HCT116 (cell line): Measurements from ENCODE around the gene ZCCHC24. TPM values are rescaled to one million over a fixed set of nuclear protein-coding genes. Genes with fewer than 3 reads are reported as not detected.

ENCODE experiments used
- ATAC-seq: fragments of 200-7000 bp; cut with Tn5 transposase; 2 replicates; pipeline ENCODE4 v1.9.1; 2020; ENCODE audit warnings: mild to moderate bottlenecking, moderate library complexity
- BruUV-seq: library from RNA; stranded (reverse); fragments of 400-500 nt; replicated peaks from 2 replicates; lab custom pipeline; 2021; lab: Mats Ljungman, UMichigan
- CTCF ChIA-PET: fragments of 300-600 bp; sonication (Branson Sonifier 250); formaldehyde crosslinking; loops from one replicate; lab custom pipeline; 2021; ENCODE audit warnings: antibody characterized with exemption; lab: Charles Lee
- POLR2A ChIA-PET: fragments of 300-600, 350-600 bp; sonication (Branson Sonifier 250); formaldehyde crosslinking; loops from one replicate; lab custom pipeline; 2021; ENCODE audit warnings: antibody characterized with exemption; lab: Charles Lee
- RAD21 ChIA-PET, 2 experiments: fragments of 300-600 bp; sonication (Branson Sonifier 250); formaldehyde crosslinking; loops; one replicate each; lab custom pipeline; 2023; ENCODE audit warnings: low total read pairs in 2 of 2; ENCODE audit not compliant: uncharacterized antibody in 2 of 2, unreplicated experiment in 2 of 2, low non-redundant PET in 1 of 2; lab: Charles Lee
- DNase-seq: peaks from one replicate; pipeline ENCODE4 v3.0.0-alpha.2; 2010; ENCODE audit warnings: low read depth, low spot score
- H2AFZ ChIP-seq: fragments of 200-600 bp; shearing (Covaris generic), sonication (generic); 2 replicates; pipeline ENCODE4 v1.6.1; 2017; ENCODE audit warnings: low read depth, mixed run types, mixed read lengths, antibody characterized with exemption, low read length; ENCODE audit not compliant: poor library complexity, severe bottlenecking
- H3K27ac ChIP-seq: 2 replicates; pipeline ENCODE4 v1.5.1; 2012; ENCODE audit warnings: low read depth, low read length
- H3K27me3 ChIP-seq: fragments of 200-600 bp; sonication (generic); 2 replicates; pipeline ENCODE4 v1.6.1; 2016; ENCODE audit warnings: mixed run types, low read length, mixed read lengths; ENCODE audit not compliant: insufficient read depth
- H3K36me3 ChIP-seq, 2 experiments: fragments of 200-500 bp in 1 of 2; fragments of 200-600 bp in 1 of 2; sonication (Bioruptor generic) in 1 of 2; sonication (generic) in 1 of 2; 2 replicates each; pipeline versions ENCODE4 v1.5.1 to v1.6.1; 2014 to 2016; ENCODE audit warnings: low read length in 2 of 2, inconsistent platforms in 1 of 2, mixed read lengths in 1 of 2, mixed run types in 1 of 2; ENCODE audit not compliant: insufficient read depth in 2 of 2, control insufficient read depth in 1 of 2
- H3K4me1 ChIP-seq, 2 experiments: fragments of 200-600 bp in 1 of 2; sonication (generic) in 1 of 2; 2 replicates each; pipeline versions ENCODE4 v1.5.1 to v1.6.1; 2012 to 2017; ENCODE audit warnings: low read length in 2 of 2, inconsistent platforms in 1 of 2, mild to moderate bottlenecking in 1 of 2, mixed read lengths in 1 of 2, mixed run types in 1 of 2, moderate library complexity in 1 of 2; ENCODE audit not compliant: insufficient read depth in 2 of 2, control insufficient read depth in 1 of 2
- H3K4me2 ChIP-seq: fragments of 200-600 bp; sonication (generic); 2 replicates; pipeline ENCODE4 v1.6.1; 2017; ENCODE audit warnings: mixed run types, low read length, mixed read lengths
- H3K4me3 ChIP-seq, 2 experiments: fragments of 200-600 bp in 1 of 2; sonication (generic) in 1 of 2; replicated peaks in 1 of 2; 2 replicates each; pipeline ENCODE4 v1.5.1; 2011 to 2016; ENCODE audit warnings: low read length in 2 of 2, control low read depth in 1 of 2, low read depth in 1 of 2, mild to moderate bottlenecking in 1 of 2, mixed read lengths in 1 of 2, mixed run types in 1 of 2
- H3K79me2 ChIP-seq: fragments of 200-600 bp; sonication (generic); 2 replicates; pipeline ENCODE4 v1.6.1; 2017; ENCODE audit warnings: mild to moderate bottlenecking, mixed run types, low read length, moderate library complexity, mixed read lengths; ENCODE audit not compliant: insufficient read depth
- H3K9ac ChIP-seq: fragments of 200-600 bp; sonication (generic); 2 replicates; pipeline ENCODE4 v1.6.1; 2016; ENCODE audit warnings: low read length, mixed read lengths
- H3K9me2 ChIP-seq: fragments of 200-600 bp; sonication (generic), shearing (Covaris generic); 2 replicates; pipeline ENCODE4 v1.6.1; 2017; ENCODE audit warnings: mixed run types, mild to moderate bottlenecking, moderate library complexity; ENCODE audit not compliant: insufficient read depth
- H3K9me3 ChIP-seq, 2 experiments: fragments of 200-500 bp in 1 of 2; fragments of 200-600 bp in 1 of 2; sonication (Bioruptor generic) in 1 of 2; sonication (generic) in 1 of 2; 2 replicates each; pipeline ENCODE4 v1.6.1; 2014 to 2017; ENCODE audit warnings: low read length in 2 of 2, mixed read lengths in 2 of 2, inconsistent platforms in 1 of 2, low read depth in 1 of 2, mild to moderate bottlenecking in 1 of 2, mixed run types in 1 of 2, moderate library complexity in 1 of 2; ENCODE audit not compliant: control insufficient read depth in 1 of 2, insufficient read depth in 1 of 2
- H4K20me1 ChIP-seq: fragments of 200-600 bp; sonication (generic), shearing (Covaris generic); 2 replicates; pipeline ENCODE4 v1.6.1; 2017; ENCODE audit warnings: mixed run types, mild to moderate bottlenecking, moderate library complexity; ENCODE audit not compliant: insufficient read depth
- CBX3 ChIP-seq: IDR thresholded peaks from 2 replicates; pipeline ENCODE4 v1.6.1; 2012; ENCODE audit warnings: low read depth
- CEBPB ChIP-seq: IDR thresholded peaks from 2 replicates; pipeline ENCODE4 v1.6.1; 2012; ENCODE audit warnings: low read depth
- CTCF ChIP-seq, 3 experiments: fragments of 200-600 bp in 1 of 3; sonication (generic) in 1 of 3; IDR thresholded peaks in 2 of 3; conservative IDR thresholded peaks in 1 of 3; 2 replicates each; pipeline ENCODE4 v1.5.1; 2012 to 2017; ENCODE audit warnings: low read depth in 2 of 3, low read length in 2 of 3, antibody characterized with exemption in 1 of 3, borderline replicate concordance in 1 of 3, control low read depth in 1 of 3, mild to moderate bottlenecking in 1 of 3, mixed read lengths in 1 of 3, mixed run types in 1 of 3, moderate library complexity in 1 of 3; ENCODE audit not compliant: insufficient read depth in 1 of 3
- EGR1 ChIP-seq: IDR thresholded peaks from 2 replicates; pipeline ENCODE4 v1.6.1; 2012; ENCODE audit warnings: low read depth
- EZH2phosphoT487 ChIP-seq: fragments of 200-600 bp; IDR thresholded peaks from 2 replicates; pipeline ENCODE4 v1.6.1; 2018; ENCODE audit warnings: antibody characterized with exemption, borderline replicate concordance
- FOSL1 ChIP-seq: IDR thresholded peaks from 2 replicates; pipeline ENCODE4 v1.6.1; 2012; ENCODE audit warnings: low read depth
- POLR2A ChIP-seq: IDR thresholded peaks from 2 replicates; pipeline ENCODE4 v1.7.0; 2011; ENCODE audit warnings: borderline replicate concordance; ENCODE audit not compliant: insufficient read depth, insufficient read length; ENCODE audit errors: extremely low read depth
- RAD21 ChIP-seq: IDR thresholded peaks from 2 replicates; pipeline ENCODE4 v1.6.1; 2012; ENCODE audit warnings: low read depth, mild to moderate bottlenecking
- REST ChIP-seq: IDR thresholded peaks from 2 replicates; pipeline ENCODE4 v1.6.1; 2012; ENCODE audit warnings: low read depth
- SIN3A ChIP-seq: IDR thresholded peaks from 2 replicates; pipeline ENCODE4 v1.6.1; 2012; ENCODE audit warnings: low read depth
- SP1 ChIP-seq: IDR thresholded peaks from 2 replicates; pipeline ENCODE4 v1.6.1; 2012; ENCODE audit warnings: low read depth
- SRF ChIP-seq: IDR thresholded peaks from 2 replicates; pipeline ENCODE4 v1.6.1; 2012; ENCODE audit warnings: low read depth
- TCF7L2 ChIP-seq: IDR thresholded peaks from 2 replicates; pipeline ENCODE4 v1.7.0; 2011; ENCODE audit warnings: borderline replicate concordance, inconsistent platforms; ENCODE audit not compliant: insufficient read depth, insufficient read length; ENCODE audit errors: extremely low read depth
- YY1 ChIP-seq: IDR thresholded peaks from 2 replicates; pipeline ENCODE4 v1.6.1; 2011; ENCODE audit warnings: low read length, low read depth, moderate library complexity, mild to moderate bottlenecking; ENCODE audit not compliant: insufficient replicate concordance; ENCODE audit errors: extremely low read depth
- ZFX ChIP-seq: fragments of 450-650 bp; IDR thresholded peaks from 2 replicates; pipeline ENCODE4 v1.6.1; 2017
- intact Hi-C: fragments of 100-400 bp; cut with micrococcal nuclease; formaldehyde crosslinking; loops from 2 replicates; pipeline ENCODE4 v1.10.0; 2022
- total RNA-seq: library from RNA; stranded (reverse); gene quantifications from one replicate; pipeline ENCODE4 v1.2.1, GENCODE V29; 2021; ENCODE audit not compliant: unreplicated experiment
- TF ChIP-seq, protein P1 (sequence below): IDR thresholded peaks from 2 replicates; pipeline ENCODE4 v1.6.1; 2012
- TF ChIP-seq, protein P2 (sequence below): IDR thresholded peaks from 2 replicates; pipeline ENCODE4 v1.6.1; 2011; ENCODE audit warnings: mild to moderate bottlenecking, low read length, moderate library complexity; ENCODE audit not compliant: insufficient replicate concordance; ENCODE audit errors: extremely low read depth

ZCCHC24 gene
- total RNA-seq, 1 experiment from 2014 or later: 7.0 TPM

GRCh38 chr10:79460687-79461086 is 15.3 kb upstream of the ZCCHC24 start:
- no peaks in the 10 kb centered on the region for H3K79me2 ChIP-seq
- DNase-seq (no peak), ATAC-seq (no peak)
- H3K27me3 ChIP-seq: peaks cover 6% of the 10 kb centered on the region; the same call in 1 of the 2 replicates
- H2AFZ ChIP-seq: no peak overlapping the region
- TF ChIP-seq FOSL1 (no peak), EZH2phosphoT487 (no peak), CTCF (IDR thresholded peaks at IDR 0.05 in 2 of 3, conservative IDR thresholded peaks at IDR 0.05 in 1 of 3; ENCODE audit: borderline replicate concordance in 1 of 3, insufficient read depth in 1 of 3, low read depth in 2 of 3, low read length in 2 of 3) (no peak), CBX3 (no peak), POLR2A (no peak), CEBPB (no peak), SP1 (no peak), ZFX (no peak), TCF7L2 (no peak), EGR1 (no peak), YY1 (no peak), SIN3A (no peak), SRF (no peak), RAD21 (no peak), REST (no peak)
- TF ChIP-seq, protein P1, sequence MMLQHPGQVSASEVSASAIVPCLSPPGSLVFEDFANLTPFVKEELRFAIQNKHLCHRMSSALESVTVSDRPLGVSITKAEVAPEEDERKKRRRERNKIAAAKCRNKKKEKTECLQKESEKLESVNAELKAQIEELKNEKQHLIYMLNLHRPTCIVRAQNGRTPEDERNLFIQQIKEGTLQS: no peak
- TF ChIP-seq, protein P2, sequence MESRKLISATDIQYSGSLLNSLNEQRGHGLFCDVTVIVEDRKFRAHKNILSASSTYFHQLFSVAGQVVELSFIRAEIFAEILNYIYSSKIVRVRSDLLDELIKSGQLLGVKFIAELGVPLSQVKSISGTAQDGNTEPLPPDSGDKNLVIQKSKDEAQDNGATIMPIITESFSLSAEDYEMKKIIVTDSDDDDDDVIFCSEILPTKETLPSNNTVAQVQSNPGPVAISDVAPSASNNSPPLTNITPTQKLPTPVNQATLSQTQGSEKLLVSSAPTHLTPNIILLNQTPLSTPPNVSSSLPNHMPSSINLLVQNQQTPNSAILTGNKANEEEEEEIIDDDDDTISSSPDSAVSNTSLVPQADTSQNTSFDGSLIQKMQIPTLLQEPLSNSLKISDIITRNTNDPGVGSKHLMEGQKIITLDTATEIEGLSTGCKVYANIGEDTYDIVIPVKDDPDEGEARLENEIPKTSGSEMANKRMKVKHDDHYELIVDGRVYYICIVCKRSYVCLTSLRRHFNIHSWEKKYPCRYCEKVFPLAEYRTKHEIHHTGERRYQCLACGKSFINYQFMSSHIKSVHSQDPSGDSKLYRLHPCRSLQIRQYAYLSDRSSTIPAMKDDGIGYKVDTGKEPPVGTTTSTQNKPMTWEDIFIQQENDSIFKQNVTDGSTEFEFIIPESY: no peak
- H3K27ac ChIP-seq: no peak overlapping the region
- no peak overlapping the region for H3K4me3 ChIP-seq
- BruUV-seq: no TSS peak
- ChIA-PET POLR2A (no interaction called here), CTCF (interaction anchor here (1.1 kb wide), 1 partner anchor 15 kb away, joined by 3 read pairs; the partner anchor contains the start of gene ZCCHC24), RAD21 (no interaction called here)
- no peaks in the 10 kb centered on the region for H3K9me3 ChIP-seq
- no peaks in the 10 kb centered on the region for H4K20me1 ChIP-seq
- no peaks in the 10 kb centered on the region for H3K36me3 ChIP-seq
- H3K9ac ChIP-seq: no peak overlapping the region
- no peak overlapping the region for H3K4me2 ChIP-seq
- H3K9me2 ChIP-seq: no peaks in the 10 kb centered on the region
- intact Hi-C loops: no loop called here
- no peaks in the 10 kb centered on the region for H3K4me1 ChIP-seq
